Choroid plexus epithelial cell (primary cell): ENCODE data around the gene FCRL5.

Experiments used
- DNase-seq: peaks from one replicate; pipeline ENCODE4 v3.0.0-alpha.2; 2010; ENCODE audit warnings: low read depth
- H3K4me3 ChIP-seq: 2 replicates; pipeline ENCODE4 v1.5.1; 2011; ENCODE audit warnings: low read depth, mild to moderate bottlenecking, control low read depth, low read length, moderate library complexity
- CTCF ChIP-seq: conservative IDR thresholded peaks from 2 replicates; pipeline ENCODE4 v1.5.1; 2011; ENCODE audit warnings: low read depth, mild to moderate bottlenecking, control low read depth, inconsistent platforms, low read length, moderate library complexity

The FCRL5 gene

DNA sequence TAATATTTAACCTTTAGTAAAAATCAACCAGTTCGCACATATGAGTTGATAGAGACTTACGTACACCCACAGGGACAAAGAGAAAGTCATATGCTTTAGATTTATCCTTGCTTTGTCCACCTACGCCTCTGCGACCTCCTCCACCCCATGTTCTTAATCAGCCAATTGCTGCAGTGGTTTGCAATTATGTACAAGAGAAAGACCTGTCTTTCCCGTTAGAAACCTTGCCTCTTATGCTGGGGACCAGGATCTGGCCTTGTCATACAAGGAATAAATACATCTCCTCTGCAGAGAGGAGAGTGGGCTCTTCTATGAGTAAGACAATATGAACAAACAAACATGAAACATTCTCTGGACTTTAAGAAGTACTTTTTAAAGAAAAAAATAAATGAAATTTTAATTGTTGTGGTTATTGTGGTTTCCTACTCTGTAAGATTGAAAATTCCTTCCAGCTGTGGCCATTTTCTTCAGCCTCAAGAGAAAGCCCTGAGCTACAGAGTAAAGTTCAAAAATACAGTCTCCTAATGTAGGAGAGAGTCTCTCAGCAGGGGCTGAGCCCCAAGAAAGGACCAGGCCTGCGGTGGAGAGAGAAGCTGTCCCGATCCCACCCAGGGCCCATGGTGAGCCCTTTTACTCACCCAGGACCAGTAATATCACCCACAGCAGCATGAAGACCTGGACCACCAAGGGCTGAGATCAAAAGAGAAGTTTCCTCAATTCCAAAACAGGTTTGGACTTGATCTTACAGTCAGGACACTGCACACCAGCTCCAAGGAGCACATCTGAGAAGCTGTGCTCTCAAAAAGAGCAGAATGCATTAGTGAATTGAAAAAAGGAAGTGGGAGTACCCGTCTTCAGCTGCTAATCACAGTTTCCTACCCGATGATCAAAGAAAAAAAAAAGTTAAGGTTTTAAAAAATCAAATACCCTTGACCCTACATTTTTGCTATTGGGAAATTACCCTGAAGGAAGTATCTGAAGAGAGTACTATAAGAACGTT is at the start of gene FCRL5:
FCRL5 (minus strand) TSS at position 822 of the 1,000 bp plus-strand sequence; CDS start at position 669, 153 bp downstream.
- DNase-seq: no peak
- H3K4me3 ChIP-seq: no peak within 1 kb of the TSS
- TF ChIP-seq CTCF: no peak

- DNase-seq: no peak
- no peak overlapping the region for H3K4me3 ChIP-seq
- no peak for TF ChIP-seq CTCF
These were observed 47.9 kb upstream of the FCRL5 start for GRCh38 chr1:157600236-157600635.

- no peak for TF ChIP-seq CTCF
- no peak within 1 kb of the TSS for H3K4me3 ChIP-seq
- no peak for DNase-seq
These were observed 45.8 kb upstream of the FCRL5 start, which contains the start of gene FCRL4 for GRCh38 chr1:157597959-157598667. TSS of gene FCRL4 (minus strand) at chr1:157598085. CDS start at chr1:157597944, 141 bp downstream.

DNA sequence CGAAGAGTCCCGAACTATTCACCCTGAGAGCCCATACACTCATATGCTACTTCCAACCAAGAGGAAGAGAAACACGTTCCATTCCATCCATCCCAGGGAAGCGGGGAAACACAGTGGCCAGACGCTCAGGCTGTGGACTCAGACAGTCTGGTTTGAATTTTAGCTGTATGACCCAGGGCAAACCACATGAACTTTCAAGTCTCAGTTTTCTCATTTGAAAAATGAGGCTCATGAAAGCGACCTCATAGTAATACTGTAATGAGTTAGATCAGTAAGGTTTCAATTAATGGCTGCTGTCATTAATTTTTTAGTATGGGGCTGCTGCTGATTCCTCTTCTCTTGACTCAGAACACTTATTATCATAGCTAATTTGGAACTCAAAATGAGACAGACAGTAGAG is 44.1 kb upstream of the FCRL5 start:
- no peak for TF ChIP-seq CTCF
- no peak overlapping the region for H3K4me3 ChIP-seq
- no peak for DNase-seq

DNA sequence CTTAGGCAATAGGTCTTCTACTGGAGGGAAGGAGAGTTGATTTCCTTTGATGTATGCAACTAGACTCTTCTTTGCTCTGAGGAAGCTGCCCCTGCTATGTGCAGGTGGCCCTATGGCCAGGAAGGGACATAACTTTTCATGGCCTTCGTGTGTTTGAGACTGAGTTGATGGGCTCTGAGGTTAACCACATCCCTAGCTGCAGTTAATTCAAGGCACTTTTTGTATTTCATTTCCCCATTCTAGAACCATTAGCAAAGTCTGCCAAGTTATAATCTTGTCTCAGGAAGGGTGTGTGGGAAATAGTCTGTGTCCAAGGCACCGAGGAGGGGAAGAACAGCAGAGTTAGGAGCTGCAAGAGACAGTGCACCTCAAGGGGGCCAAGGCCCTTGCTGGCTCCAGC is 43.0 kb upstream of the FCRL5 start:
- no peak overlapping the region for H3K4me3 ChIP-seq
- no peak for DNase-seq
- no peak for TF ChIP-seq CTCF

GRCh38 chr1:157585984-157586383 is 33.7 kb upstream of the FCRL5 start:
- no peak overlapping the region for H3K4me3 ChIP-seq
- TF ChIP-seq CTCF: no peak
- DNase-seq: no peak
